ENCODE data around the gene MACROD1. TPM values are rescaled to one million over a fixed set of nuclear protein-coding genes. Genes with fewer than 3 reads are reported as not detected.

MACROD1 gene
- total RNA-seq, 4 donors from 2014 or later = 29.2 to 64.6 (median 46.2) TPM

DNA sequence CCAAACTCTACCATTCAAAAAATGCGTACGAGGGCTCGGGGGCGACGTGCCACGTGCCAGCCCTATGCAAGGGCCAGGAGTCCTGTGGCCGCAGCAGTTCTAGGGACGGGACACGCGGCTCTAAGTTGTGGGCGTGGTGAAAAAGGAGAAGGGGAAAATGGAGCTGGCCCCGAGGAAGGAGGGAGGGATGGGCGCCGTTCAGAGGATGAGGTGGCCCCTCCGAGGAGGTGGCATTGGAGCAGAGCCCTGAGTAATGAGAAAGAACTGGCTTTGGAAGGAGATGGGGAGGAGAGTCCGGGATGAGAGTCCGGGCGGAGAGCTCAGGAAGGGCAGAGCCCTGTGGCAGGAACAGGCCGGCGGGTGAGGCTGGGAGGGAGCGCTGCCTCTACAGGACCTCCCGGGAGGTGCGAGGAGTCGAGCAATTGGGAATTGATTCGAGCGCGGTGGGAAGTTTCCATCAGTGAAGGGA is 158.7 kb downstream of the MACROD1 start:
- Histone ChIP-seq H3K27me3 (no peaks in the 10 kb centered on the region), H3K4me1 (peaks cover 17% of the 10 kb centered on the region), H3K4me3 (peak overlapping the region; percentile 30), H3K27ac (no peak overlapping the region), H3K9me3 (no peaks in the 10 kb centered on the region), H3K36me3 (no peaks in the 10 kb centered on the region)
- TF ChIP-seq EP300 (IDR thresholded peaks at IDR 0.05) (no peak), POLR2A (IDR thresholded peaks at IDR 0.05) (no peak), POLR2AphosphoS5 (IDR thresholded peaks at IDR 0.05) (no peak)
- TF ChIP-seq, protein P1, sequence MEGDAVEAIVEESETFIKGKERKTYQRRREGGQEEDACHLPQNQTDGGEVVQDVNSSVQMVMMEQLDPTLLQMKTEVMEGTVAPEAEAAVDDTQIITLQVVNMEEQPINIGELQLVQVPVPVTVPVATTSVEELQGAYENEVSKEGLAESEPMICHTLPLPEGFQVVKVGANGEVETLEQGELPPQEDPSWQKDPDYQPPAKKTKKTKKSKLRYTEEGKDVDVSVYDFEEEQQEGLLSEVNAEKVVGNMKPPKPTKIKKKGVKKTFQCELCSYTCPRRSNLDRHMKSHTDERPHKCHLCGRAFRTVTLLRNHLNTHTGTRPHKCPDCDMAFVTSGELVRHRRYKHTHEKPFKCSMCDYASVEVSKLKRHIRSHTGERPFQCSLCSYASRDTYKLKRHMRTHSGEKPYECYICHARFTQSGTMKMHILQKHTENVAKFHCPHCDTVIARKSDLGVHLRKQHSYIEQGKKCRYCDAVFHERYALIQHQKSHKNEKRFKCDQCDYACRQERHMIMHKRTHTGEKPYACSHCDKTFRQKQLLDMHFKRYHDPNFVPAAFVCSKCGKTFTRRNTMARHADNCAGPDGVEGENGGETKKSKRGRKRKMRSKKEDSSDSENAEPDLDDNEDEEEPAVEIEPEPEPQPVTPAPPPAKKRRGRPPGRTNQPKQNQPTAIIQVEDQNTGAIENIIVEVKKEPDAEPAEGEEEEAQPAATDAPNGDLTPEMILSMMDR (IDR thresholded peaks at IDR 0.05) = no peak
- no peak for DNase-seq (ENCODE audit: low spot score in 2 of 2)
- 5% methylated on average over 26 of the region's 27 CpGs for WGBS

DNA sequence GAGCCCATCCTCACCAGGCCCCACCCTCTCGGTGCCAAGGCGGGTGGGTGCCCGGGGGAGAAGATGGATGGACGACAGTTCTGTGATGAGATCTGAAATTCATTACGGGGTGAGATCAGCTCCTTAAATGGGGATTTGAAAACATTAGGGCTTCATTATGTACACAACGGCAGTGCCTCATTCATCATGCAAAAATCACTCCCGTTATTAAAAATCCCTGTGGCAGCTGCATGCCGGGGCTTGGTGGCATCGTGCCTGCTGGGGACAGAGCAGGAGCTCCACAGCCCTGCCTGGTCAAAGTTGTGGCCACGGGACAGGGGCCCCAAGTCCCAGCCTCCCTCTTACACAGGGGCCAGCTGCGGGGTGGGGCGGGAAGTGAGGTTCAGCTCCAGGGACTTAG is 159.5 kb downstream of the MACROD1 start:
- no peak for TF ChIP-seq POLR2AphosphoS5 (IDR thresholded peaks at IDR 0.05)
- TF ChIP-seq EP300 (IDR thresholded peaks at IDR 0.05) = no peak
- TF ChIP-seq, protein P1 (IDR thresholded peaks at IDR 0.05) = no peak
- TF ChIP-seq POLR2A (IDR thresholded peaks at IDR 0.05) = no peak
- Histone ChIP-seq H3K36me3 (no peaks in the 10 kb centered on the region), H3K4me1 (peaks cover 23% of the 10 kb centered on the region), H3K27me3 (no peaks in the 10 kb centered on the region), H3K27ac (no peak overlapping the region), H3K4me3 (no peak overlapping the region), H3K9me3 (no peaks in the 10 kb centered on the region)
- no peak for DNase-seq (ENCODE audit: low spot score in 2 of 2)
- 52% methylated on average over 10 of the region's 12 CpGs for WGBS

DNA sequence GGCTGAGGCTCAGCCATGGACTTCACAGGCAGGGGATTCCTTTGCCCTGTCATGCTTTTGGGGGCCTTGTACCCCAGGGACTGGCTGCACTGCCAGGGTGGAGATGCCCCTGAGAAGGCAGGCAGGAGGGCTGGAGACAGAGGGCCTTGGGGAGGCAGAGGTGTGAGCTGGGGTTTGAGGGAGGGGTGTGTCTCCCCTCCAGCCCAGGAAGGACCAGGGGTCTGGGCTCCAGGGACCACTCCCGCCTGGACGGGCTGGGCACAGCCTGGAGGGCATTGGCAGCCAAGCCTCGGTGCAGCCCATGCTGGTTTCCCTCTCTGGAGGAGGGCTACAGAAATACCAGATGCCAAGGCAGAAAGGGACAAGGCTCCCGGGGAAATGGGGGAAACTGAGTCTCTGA is 160.2 kb downstream of the MACROD1 start:
- 83% methylated on average over 1 of the region's 4 CpGs for WGBS
- Histone ChIP-seq H3K9me3 (no peaks in the 10 kb centered on the region), H3K4me1 (peaks cover 30% of the 10 kb centered on the region), H3K27ac (no peak overlapping the region), H3K36me3 (no peaks in the 10 kb centered on the region), H3K4me3 (no peak overlapping the region), H3K27me3 (no peaks in the 10 kb centered on the region)
- DNase-seq (ENCODE audit: low spot score in 2 of 2) = no peak
- no peak for TF ChIP-seq POLR2A (IDR thresholded peaks at IDR 0.05)
- TF ChIP-seq, protein P1 (IDR thresholded peaks at IDR 0.05) = no peak
- TF ChIP-seq EP300 (IDR thresholded peaks at IDR 0.05) = no peak
- TF ChIP-seq POLR2AphosphoS5 (IDR thresholded peaks at IDR 0.05) = no peak

DNA sequence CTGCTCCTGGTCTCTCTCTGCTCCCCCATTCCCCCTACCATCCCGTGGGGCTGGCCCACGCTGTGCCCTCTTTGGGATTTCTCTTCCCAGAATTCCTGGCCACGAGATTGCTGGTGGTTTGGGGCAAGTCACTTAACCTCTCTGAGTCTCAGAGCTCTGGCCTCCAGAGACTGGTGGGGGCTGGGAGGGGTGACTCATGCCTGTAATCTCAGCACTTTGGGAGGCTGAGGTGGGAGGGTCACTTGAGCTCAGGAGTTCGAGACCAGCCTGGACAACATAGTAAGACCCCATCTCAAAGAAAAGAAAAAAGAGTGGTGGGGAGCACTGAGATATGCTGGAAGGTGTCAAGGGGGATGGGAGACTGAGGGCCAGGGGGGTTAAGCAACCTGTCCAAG is 161.3 kb downstream of the MACROD1 start:
- Histone ChIP-seq H3K4me1 (peaks cover 41% of the 10 kb centered on the region), H3K4me3 (no peak overlapping the region), H3K27ac (no peak overlapping the region), H3K27me3 (no peaks in the 10 kb centered on the region), H3K9me3 (no peaks in the 10 kb centered on the region), H3K36me3 (no peaks in the 10 kb centered on the region)
- 63% methylated on average over 3 of the region's 4 CpGs for WGBS
- no peak for TF ChIP-seq POLR2AphosphoS5 (IDR thresholded peaks at IDR 0.05)
- TF ChIP-seq, protein P1 (IDR thresholded peaks at IDR 0.05) = no peak
- TF ChIP-seq POLR2A (IDR thresholded peaks at IDR 0.05) = no peak
- TF ChIP-seq EP300 (IDR thresholded peaks at IDR 0.05) = no peak
- no peak for DNase-seq (ENCODE audit: low spot score in 2 of 2)

DNA sequence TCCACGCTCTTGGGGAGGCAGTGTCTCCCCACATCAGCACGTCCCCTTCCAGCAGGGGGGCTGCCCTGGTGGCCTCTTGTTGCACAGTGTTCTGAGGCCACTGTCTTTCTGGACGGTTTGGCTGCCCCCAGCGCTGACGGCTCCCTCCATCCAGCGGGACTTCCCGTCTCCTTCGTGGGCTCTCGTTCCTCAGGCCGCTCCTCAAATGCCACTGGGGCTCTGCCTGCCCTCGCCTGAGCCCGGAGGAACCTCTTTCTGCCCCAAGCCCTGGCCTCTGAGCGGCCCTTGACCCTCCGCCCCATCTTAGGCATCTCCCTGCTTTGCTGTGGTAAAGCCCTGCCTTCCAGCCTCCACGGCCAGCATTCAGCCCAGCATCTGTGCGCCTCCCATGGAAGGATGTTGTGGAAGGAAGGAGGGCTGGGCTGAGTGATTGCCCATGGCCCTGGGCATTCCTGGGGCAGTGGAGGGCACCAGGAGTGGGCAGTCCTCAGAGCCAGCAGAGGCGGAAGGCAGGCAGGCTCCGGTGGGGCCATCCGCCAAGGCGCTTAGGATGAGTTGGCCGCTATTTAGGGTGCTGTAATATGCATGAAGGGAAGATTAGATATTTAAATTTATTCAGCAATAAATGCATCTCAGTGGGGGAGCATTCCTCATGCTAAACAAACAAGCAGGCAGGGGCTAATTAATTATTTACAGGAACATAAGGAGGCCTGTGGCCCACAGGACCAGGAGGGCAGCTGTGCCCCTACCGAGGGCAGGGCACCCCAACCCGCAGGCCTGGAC is 161.9 kb downstream of the MACROD1 start:
- DNase-seq (ENCODE audit: low spot score in 2 of 2) = no peak
- 77% methylated on average over 21 of the region's 23 CpGs for WGBS
- TF ChIP-seq EP300 (IDR thresholded peaks at IDR 0.05) (no peak), POLR2AphosphoS5 (IDR thresholded peaks at IDR 0.05) (no peak), POLR2A (IDR thresholded peaks at IDR 0.05) (no peak)
- TF ChIP-seq, protein P1 (IDR thresholded peaks at IDR 0.05) = no peak
- H3K4me3 ChIP-seq = no peak overlapping the region
- no peaks in the 10 kb centered on the region for H3K36me3 ChIP-seq
- H3K27ac ChIP-seq = no peak overlapping the region
- peaks cover 47% of the 10 kb centered on the region for H3K4me1 ChIP-seq
- no peaks in the 10 kb centered on the region for H3K27me3 ChIP-seq
- no peaks in the 10 kb centered on the region for H3K9me3 ChIP-seq

Measured in suprapubic skin (tissue), 4 donors.